ENCODE results near the gene CDKAL1.

Gene CDKAL1

GRCh38 chr6:20664250-20664649 is 130.0 kb downstream of the CDKAL1 start:
- Histone ChIP-seq H3K9me3 (ENCODE audit: control insufficient read depth in 1 of 2, low read length in 2 of 2) (no peaks in the 10 kb centered on the region), H3K9ac (ENCODE audit: low read depth in 1 of 2, low read length in 2 of 2) (no peak overlapping the region), H3K27me3 (ENCODE audit: control insufficient read depth in 1 of 2, insufficient read depth in 2 of 2, low read length in 2 of 2) (no peaks in the 10 kb centered on the region), H3K4me1 (ENCODE audit: control insufficient read depth in 1 of 2, insufficient read depth in 2 of 2, low read length in 2 of 2) (peaks cover 4 to 6% of the 10 kb centered on the region in 2 donors), H3K27ac (ENCODE audit: low read depth, low read length) (no peak overlapping the region), H3K4me3 (ENCODE audit: low read depth in 1 of 2, low read length in 2 of 2) (no peak overlapping the region), H3K36me3 (ENCODE audit: control insufficient read depth in 1 of 2, insufficient read depth in 2 of 2, low read length in 2 of 2) (no peaks in the 10 kb centered on the region)

DNA sequence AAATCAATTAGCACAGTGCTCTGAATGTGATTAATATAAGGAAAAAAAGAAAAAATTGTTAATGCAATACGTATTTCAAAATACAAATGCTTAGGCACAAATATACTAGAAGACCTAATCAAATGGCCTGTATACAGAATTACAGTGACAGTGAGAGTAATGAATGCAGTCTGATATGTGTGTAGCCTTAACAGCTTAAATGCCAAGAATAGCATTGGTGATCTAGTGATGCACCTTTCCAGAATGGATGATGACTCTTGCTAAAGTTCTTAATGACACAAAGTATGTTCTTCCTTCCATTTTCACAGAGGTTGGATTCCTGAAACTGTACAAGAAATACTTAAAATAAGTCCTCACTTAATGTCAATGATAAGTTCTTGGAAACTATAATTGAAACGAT is 131.0 kb downstream of the CDKAL1 start:
- no peak overlapping the region for H3K4me3 ChIP-seq (ENCODE audit: low read depth in 1 of 2, low read length in 2 of 2)
- H3K4me1 ChIP-seq (ENCODE audit: control insufficient read depth in 1 of 2, insufficient read depth in 2 of 2, low read length in 2 of 2) = peaks cover 3 to 4% of the 10 kb centered on the region in 2 donors
- no peaks in the 10 kb centered on the region for H3K36me3 ChIP-seq (ENCODE audit: control insufficient read depth in 1 of 2, insufficient read depth in 2 of 2, low read length in 2 of 2)
- no peaks in the 10 kb centered on the region for H3K9me3 ChIP-seq (ENCODE audit: control insufficient read depth in 1 of 2, low read length in 2 of 2)
- no peak overlapping the region for H3K9ac ChIP-seq (ENCODE audit: low read depth in 1 of 2, low read length in 2 of 2)
- no peaks in the 10 kb centered on the region for H3K27me3 ChIP-seq (ENCODE audit: control insufficient read depth in 1 of 2, insufficient read depth in 2 of 2, low read length in 2 of 2)
- H3K27ac ChIP-seq (ENCODE audit: low read depth, low read length) = no peak overlapping the region

- Histone ChIP-seq H3K4me3 (ENCODE audit: low read depth in 1 of 2, low read length in 2 of 2) (no peak overlapping the region), H3K9me3 (ENCODE audit: control insufficient read depth in 1 of 2, low read length in 2 of 2) (no peaks in the 10 kb centered on the region), H3K27ac (ENCODE audit: low read depth, low read length) (no peak overlapping the region), H3K4me1 (ENCODE audit: control insufficient read depth in 1 of 2, insufficient read depth in 2 of 2, low read length in 2 of 2) (no peaks in the 10 kb centered on the region), H3K27me3 (ENCODE audit: control insufficient read depth in 1 of 2, insufficient read depth in 2 of 2, low read length in 2 of 2) (no peaks in the 10 kb centered on the region), H3K9ac (ENCODE audit: low read depth in 1 of 2, low read length in 2 of 2) (no peak overlapping the region), H3K36me3 (ENCODE audit: control insufficient read depth in 1 of 2, insufficient read depth in 2 of 2, low read length in 2 of 2) (no peaks in the 10 kb centered on the region)
Observed at GRCh38 chr6:20669571-20670314, 135.5 kb downstream of the CDKAL1 start.

- no peaks in the 10 kb centered on the region for H3K27me3 ChIP-seq (ENCODE audit: control insufficient read depth in 1 of 2, insufficient read depth in 2 of 2, low read length in 2 of 2)
- H3K9ac ChIP-seq (ENCODE audit: low read depth in 1 of 2, low read length in 2 of 2) = no peak overlapping the region
- H3K9me3 ChIP-seq (ENCODE audit: control insufficient read depth in 1 of 2, low read length in 2 of 2) = no peaks in the 10 kb centered on the region
- H3K4me1 ChIP-seq (ENCODE audit: control insufficient read depth in 1 of 2, insufficient read depth in 2 of 2, low read length in 2 of 2) = no peaks in the 10 kb centered on the region
- no peak overlapping the region for H3K27ac ChIP-seq (ENCODE audit: low read depth, low read length)
- no peak overlapping the region for H3K4me3 ChIP-seq (ENCODE audit: low read depth in 1 of 2, low read length in 2 of 2)
- no peaks in the 10 kb centered on the region for H3K36me3 ChIP-seq (ENCODE audit: control insufficient read depth in 1 of 2, insufficient read depth in 2 of 2, low read length in 2 of 2)
Observed at GRCh38 chr6:20670750-20671149, 136.5 kb downstream of the CDKAL1 start.

- no peak overlapping the region for H3K9ac ChIP-seq (ENCODE audit: low read depth in 1 of 2, low read length in 2 of 2)
- no peaks in the 10 kb centered on the region for H3K4me1 ChIP-seq (ENCODE audit: control insufficient read depth in 1 of 2, insufficient read depth in 2 of 2, low read length in 2 of 2)
- no peaks in the 10 kb centered on the region for H3K36me3 ChIP-seq (ENCODE audit: control insufficient read depth in 1 of 2, insufficient read depth in 2 of 2, low read length in 2 of 2)
- H3K9me3 ChIP-seq (ENCODE audit: control insufficient read depth in 1 of 2, low read length in 2 of 2) = no peaks in the 10 kb centered on the region
- no peaks in the 10 kb centered on the region for H3K27me3 ChIP-seq (ENCODE audit: control insufficient read depth in 1 of 2, insufficient read depth in 2 of 2, low read length in 2 of 2)
- H3K4me3 ChIP-seq (ENCODE audit: low read depth in 1 of 2, low read length in 2 of 2) = no peak overlapping the region
- no peak overlapping the region for H3K27ac ChIP-seq (ENCODE audit: low read depth, low read length)
Observed at GRCh38 chr6:20672038-20672437, 137.8 kb downstream of the CDKAL1 start.

GRCh38 chr6:20673458-20673857 is 139.2 kb downstream of the CDKAL1 start:
- Histone ChIP-seq H3K36me3 (ENCODE audit: control insufficient read depth in 1 of 2, insufficient read depth in 2 of 2, low read length in 2 of 2) (no peaks in the 10 kb centered on the region), H3K9ac (ENCODE audit: low read depth in 1 of 2, low read length in 2 of 2) (no peak overlapping the region), H3K4me3 (ENCODE audit: low read depth in 1 of 2, low read length in 2 of 2) (no peak overlapping the region), H3K9me3 (ENCODE audit: control insufficient read depth in 1 of 2, low read length in 2 of 2) (no peaks in the 10 kb centered on the region), H3K27ac (ENCODE audit: low read depth, low read length) (no peak overlapping the region), H3K27me3 (ENCODE audit: control insufficient read depth in 1 of 2, insufficient read depth in 2 of 2, low read length in 2 of 2) (no peaks in the 10 kb centered on the region), H3K4me1 (ENCODE audit: control insufficient read depth in 1 of 2, insufficient read depth in 2 of 2, low read length in 2 of 2) (no peaks in the 10 kb centered on the region)

DNA sequence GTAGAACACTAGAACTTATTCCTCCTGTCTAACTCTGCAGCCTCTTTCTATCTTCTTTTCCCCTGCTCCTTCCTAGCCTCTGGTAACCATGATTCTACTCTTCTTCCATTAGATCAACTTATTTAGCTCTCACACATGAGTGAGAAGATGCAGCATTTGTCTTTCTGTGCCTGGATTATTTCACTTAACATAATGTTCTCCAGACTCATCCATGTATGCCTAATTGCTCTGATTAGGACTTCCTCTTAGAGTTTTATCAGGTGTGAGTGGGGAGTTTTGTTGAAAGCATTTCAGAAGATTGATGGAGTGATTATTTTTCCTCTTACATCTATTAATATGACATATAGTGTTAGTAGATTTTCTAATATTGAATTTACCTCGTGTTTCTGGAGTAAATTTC is 140.4 kb downstream of the CDKAL1 start:
- Histone ChIP-seq H3K4me1 (ENCODE audit: control insufficient read depth in 1 of 2, insufficient read depth in 2 of 2, low read length in 2 of 2) (no peaks in the 10 kb centered on the region), H3K27me3 (ENCODE audit: control insufficient read depth in 1 of 2, insufficient read depth in 2 of 2, low read length in 2 of 2) (no peaks in the 10 kb centered on the region), H3K27ac (ENCODE audit: low read depth, low read length) (no peak overlapping the region), H3K36me3 (ENCODE audit: control insufficient read depth in 1 of 2, insufficient read depth in 2 of 2, low read length in 2 of 2) (no peaks in the 10 kb centered on the region), H3K4me3 (ENCODE audit: low read depth in 1 of 2, low read length in 2 of 2) (no peak overlapping the region), H3K9ac (ENCODE audit: low read depth in 1 of 2, low read length in 2 of 2) (no peak overlapping the region), H3K9me3 (ENCODE audit: control insufficient read depth in 1 of 2, low read length in 2 of 2) (no peaks in the 10 kb centered on the region)

DNA sequence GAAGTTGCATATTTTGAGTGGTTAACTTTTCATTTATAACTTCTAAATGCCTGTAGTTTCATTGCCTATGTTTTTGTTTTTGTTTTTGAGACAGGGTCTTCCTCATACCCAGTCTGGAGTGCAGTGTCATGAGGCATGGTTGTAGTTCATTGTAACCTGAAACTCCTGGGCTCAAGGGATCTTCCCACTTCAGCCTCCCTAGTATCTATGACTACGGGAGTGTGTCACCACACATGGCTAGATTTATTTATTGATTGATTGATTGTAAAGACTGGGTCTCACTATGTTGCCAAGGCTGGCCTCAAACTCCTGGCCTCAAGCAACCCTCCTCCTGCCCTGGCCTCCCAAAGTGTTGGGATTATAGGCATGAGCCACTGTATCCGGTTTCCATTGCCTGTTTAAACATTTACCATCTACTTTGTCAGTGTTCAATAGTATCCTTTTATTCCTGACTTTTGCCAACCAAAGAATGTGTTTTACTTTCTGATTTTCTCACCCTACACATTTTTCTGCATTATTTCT is 144.6 kb downstream of the CDKAL1 start:
- no peak overlapping the region for H3K9ac ChIP-seq (ENCODE audit: low read depth in 1 of 2, low read length in 2 of 2)
- H3K27ac ChIP-seq (ENCODE audit: low read depth, low read length) = no peak overlapping the region
- peaks cover 0 to 13% of the 10 kb centered on the region in 2 donors for H3K4me1 ChIP-seq (ENCODE audit: control insufficient read depth in 1 of 2, insufficient read depth in 2 of 2, low read length in 2 of 2)
- no peaks in the 10 kb centered on the region for H3K36me3 ChIP-seq (ENCODE audit: control insufficient read depth in 1 of 2, insufficient read depth in 2 of 2, low read length in 2 of 2)
- no peak overlapping the region for H3K4me3 ChIP-seq (ENCODE audit: low read depth in 1 of 2, low read length in 2 of 2)
- H3K27me3 ChIP-seq (ENCODE audit: control insufficient read depth in 1 of 2, insufficient read depth in 2 of 2, low read length in 2 of 2) = no peaks in the 10 kb centered on the region
- no peaks in the 10 kb centered on the region for H3K9me3 ChIP-seq (ENCODE audit: control insufficient read depth in 1 of 2, low read length in 2 of 2)

DNA sequence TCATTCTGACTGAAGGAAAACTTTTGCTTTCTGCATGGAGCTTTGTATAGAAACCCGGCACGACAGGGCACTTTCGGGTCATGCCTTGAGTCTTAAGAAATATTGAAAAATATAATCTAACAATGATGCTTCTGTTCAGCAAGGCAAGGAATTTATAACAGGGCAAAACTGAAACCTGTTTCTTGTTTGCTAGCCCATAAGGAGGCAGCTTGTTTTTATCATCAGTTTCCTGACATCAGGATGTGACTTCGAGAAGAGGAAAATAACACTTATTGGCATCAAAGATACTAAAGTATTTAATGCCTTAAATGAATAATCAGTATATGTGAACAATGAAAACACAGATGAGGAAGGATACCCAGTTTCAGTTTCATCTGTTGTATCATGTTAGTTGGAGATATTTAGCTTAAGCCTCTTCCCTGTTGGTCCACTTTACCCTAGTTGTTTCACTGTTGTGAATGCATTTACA is 146.5 kb downstream of the CDKAL1 start:
- H3K4me3 ChIP-seq (ENCODE audit: low read depth in 1 of 2, low read length in 2 of 2) = no peak overlapping the region
- peaks cover 0 to 13% of the 10 kb centered on the region in 2 donors for H3K4me1 ChIP-seq (ENCODE audit: control insufficient read depth in 1 of 2, insufficient read depth in 2 of 2, low read length in 2 of 2)
- no peaks in the 10 kb centered on the region for H3K27me3 ChIP-seq (ENCODE audit: control insufficient read depth in 1 of 2, insufficient read depth in 2 of 2, low read length in 2 of 2)
- H3K9ac ChIP-seq (ENCODE audit: low read depth in 1 of 2, low read length in 2 of 2) = no peak overlapping the region
- no peak overlapping the region for H3K27ac ChIP-seq (ENCODE audit: low read depth, low read length)
- no peaks in the 10 kb centered on the region for H3K9me3 ChIP-seq (ENCODE audit: control insufficient read depth in 1 of 2, low read length in 2 of 2)
- H3K36me3 ChIP-seq (ENCODE audit: control insufficient read depth in 1 of 2, insufficient read depth in 2 of 2, low read length in 2 of 2) = no peaks in the 10 kb centered on the region

DNA sequence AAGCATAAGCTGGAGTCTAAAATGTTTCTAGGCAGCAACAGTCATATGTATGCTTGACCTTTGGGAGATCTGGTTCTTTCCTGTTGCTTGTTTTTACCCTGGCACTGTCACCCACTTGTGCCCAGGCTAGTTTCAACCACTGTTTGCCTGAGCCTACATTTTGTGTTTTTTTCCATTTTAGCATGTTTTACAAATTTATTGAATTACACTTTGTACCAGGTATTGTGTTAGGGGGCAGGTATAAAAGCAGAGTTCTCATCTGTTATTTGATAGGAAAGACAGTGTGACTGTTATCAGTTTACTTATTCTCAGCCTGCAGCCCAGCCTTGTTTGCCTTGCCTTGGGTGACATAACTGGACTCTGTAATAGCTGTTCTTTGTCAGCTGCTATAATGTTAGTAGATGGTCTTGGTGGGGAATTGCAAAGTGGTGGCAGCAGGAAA is 147.0 kb downstream of the CDKAL1 start:
- Histone ChIP-seq H3K4me1 (ENCODE audit: control insufficient read depth in 1 of 2, insufficient read depth in 2 of 2, low read length in 2 of 2) (peaks cover 0 to 13% of the 10 kb centered on the region in 2 donors), H3K27ac (ENCODE audit: low read depth, low read length) (no peak overlapping the region), H3K4me3 (ENCODE audit: low read depth in 1 of 2, low read length in 2 of 2) (no peak overlapping the region)

More for the DNA sequence above, 147.0 kb downstream of the CDKAL1 start:
- no peak overlapping the region for H3K9ac ChIP-seq (ENCODE audit: low read depth in 1 of 2, low read length in 2 of 2)
- H3K27me3 ChIP-seq (ENCODE audit: control insufficient read depth in 1 of 2, insufficient read depth in 2 of 2, low read length in 2 of 2) = no peaks in the 10 kb centered on the region
- no peaks in the 10 kb centered on the region for H3K9me3 ChIP-seq (ENCODE audit: control insufficient read depth in 1 of 2, low read length in 2 of 2)
- H3K36me3 ChIP-seq (ENCODE audit: control insufficient read depth in 1 of 2, insufficient read depth in 2 of 2, low read length in 2 of 2) = no peaks in the 10 kb centered on the region
